Measurements from ENCODE around the gene SUN5.
"Not testable (repeated sequence)": the region's sequence is repeated elsewhere in the genome, so short reads cannot be mapped to it uniquely, and the experiment has no call there.

The SUN5 gene

GRCh38 chr20:33004141-33004751, at the start of gene SUN5:
Gene SUN5, minus strand, starts transcription at chr20:33004433. Its CDS starts 93 bp downstream, at chr20:33004340.
- in situ Hi-C loops (cut with MboI; ENCODE audit: low sequenced_read_pairs): no loop called here

GRCh38 chr20:33053291-33054106, 49.3 kb upstream of the SUN5 start, which contains the start of gene BPIFB3:
Gene BPIFB3, plus strand, starts transcription at chr20:33053903. Its CDS starts 1,533 bp downstream, at chr20:33055436.
- in situ Hi-C loops (cut with MboI; ENCODE audit: low sequenced_read_pairs): no loop called here

DNA sequence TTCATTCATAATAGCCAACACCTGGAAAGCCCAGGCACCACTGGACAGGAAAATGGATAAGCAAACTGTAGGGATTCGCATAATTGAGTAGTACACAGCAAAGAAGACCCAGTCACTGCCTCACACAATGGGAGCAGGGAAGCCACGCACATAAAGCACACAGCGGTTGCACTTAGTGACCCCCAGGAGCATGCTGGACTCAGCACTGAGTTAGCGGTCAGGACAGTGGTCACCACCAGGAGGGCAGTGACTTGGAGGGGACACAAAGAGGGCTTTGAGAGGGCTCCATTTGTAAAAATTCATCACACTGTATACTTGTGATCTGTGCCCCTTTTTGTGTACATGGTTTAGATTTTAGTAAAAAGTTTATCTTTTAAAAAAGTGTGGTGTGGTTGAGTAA, 47.1 kb upstream of the SUN5 start:
- in situ Hi-C loops (cut with MboI; ENCODE audit: low sequenced_read_pairs): no loop called here

DNA sequence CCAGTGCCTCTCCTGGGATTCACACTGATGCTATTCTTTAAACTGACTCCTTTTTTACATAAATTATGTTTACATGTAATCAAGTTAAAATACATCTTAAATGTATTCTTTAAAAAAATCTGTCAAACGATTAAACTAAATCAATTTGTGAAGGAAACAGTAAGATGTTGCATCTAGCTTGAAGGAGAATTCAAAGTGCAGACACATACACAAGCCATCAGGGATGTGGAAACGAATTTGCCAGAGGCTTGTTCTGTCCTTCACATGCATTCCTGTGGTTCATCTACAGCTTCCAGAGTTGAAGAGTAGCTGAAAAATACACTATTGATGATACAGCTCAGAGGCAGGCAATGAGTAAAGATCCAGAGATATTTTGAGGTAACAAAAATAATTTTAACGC, 42.2 kb upstream of the SUN5 start:
- in situ Hi-C loops (cut with MboI; ENCODE audit: low sequenced_read_pairs): no loop called here

DNA sequence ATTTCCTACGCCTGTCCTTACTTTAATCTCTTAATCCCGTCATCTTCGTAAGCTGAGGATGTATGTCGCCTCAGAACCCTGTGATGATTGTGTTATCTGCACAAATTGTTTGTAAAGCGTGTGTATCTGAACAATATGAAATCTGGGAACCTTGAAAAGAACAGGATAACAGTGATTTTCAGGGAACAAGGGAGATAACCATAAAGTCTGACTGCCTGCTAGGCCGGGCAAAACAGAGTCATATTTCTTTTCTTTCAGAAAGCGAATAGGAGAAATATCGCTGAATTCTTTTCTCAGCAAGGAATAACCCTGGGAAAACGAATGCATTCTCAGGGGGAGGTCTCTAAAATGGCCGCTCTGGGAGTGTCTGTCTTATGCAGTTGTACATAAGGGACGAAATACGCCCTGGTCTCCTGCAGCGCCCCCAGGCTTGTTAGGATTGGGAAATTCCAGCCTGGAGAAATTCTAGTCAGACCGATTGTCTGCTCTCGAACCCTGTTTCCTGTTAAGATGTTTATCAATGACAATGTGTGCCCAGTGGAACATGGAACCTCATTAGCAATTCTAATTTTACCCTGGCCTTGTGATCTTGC, 41.0 kb upstream of the SUN5 start:
- in situ Hi-C loops (cut with MboI; ENCODE audit: low sequenced_read_pairs): not testable (repeated sequence)

DNA sequence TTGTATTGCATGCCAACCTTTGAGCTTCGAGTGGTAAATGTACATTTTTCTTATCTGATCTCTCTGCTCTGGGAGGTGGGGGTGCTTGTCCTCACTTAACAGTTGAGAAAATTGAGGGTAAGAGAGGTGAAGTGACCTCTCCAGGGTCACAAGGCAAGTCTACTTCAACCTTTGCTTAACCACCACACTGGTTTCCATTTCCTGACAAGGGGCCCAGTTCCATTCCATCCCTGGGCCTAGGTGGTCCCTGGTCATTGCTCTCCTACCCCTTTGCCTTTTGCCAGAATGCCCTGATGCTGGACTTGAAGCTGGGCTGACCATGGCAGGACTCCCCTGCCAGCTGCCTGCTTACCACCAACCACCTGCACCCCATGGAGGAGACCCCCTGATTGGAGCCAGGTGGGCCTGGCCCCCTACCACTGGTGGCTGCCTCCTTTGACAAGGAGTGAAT, 39.5 kb upstream of the SUN5 start:
- in situ Hi-C loops (cut with MboI; ENCODE audit: low sequenced_read_pairs): no loop called here

DNA sequence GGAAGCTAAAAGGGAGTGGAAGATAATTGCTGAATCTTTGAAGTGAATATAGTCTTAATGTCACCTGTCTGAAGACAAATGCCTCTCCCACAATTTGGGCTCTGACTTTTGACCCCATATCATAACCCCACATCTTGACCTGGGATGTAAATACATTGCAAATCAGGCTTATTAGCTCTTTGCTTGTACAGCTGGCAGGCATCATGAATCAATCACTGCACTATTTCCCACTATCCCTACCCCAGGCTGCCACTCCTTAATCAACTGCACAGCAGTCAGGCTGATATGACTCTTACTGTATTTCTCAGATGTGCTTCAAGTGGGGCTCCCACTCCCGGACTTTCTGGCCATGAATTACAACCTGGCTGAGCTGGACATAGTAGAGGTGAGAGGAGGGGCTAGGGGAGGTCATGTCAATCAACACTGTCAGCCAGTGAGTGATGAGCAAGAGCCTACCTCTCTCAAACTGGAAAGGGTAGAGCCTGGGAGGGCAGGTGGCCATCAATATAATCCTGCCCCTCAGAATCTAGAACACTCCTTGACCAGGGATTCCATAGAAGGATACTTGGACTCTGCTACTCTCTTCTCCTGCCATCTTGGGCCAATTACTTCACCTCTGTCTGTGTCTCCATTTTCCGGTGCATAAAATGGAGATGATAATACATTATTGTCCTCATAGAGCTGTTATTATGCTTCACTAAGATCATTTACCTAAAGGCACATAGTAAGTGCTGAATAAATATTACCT, 38.9 kb upstream of the SUN5 start:
- in situ Hi-C loops (cut with MboI; ENCODE audit: low sequenced_read_pairs): no loop called here

GRCh38 chr20:33042430-33042829, 38.2 kb upstream of the SUN5 start:
- in situ Hi-C loops (cut with MboI; ENCODE audit: low sequenced_read_pairs): no loop called here

- in situ Hi-C loops (cut with MboI; ENCODE audit: low sequenced_read_pairs): no loop called here
These were observed 34.0 kb upstream of the SUN5 start for GRCh38 chr20:33038243-33038642.

DNA sequence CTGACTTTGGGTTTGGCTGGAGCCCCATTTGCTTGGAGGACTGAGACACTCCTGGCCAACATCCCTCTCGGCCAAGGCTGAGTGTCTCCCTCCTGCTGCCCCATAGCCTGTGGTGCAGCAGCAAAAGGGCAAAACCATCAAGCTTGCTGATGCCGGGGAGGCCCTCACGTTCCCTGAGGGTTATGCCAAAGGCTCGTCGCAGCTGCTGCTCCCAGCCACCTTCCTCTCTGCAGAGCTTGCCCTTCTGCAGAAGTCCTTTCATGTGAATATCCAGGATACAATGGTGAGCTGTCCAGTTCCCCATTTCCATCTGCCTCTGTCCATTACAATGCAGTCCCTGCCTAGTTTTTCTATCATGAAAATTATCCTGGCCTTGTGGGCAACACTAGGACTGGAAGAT, 33.2 kb upstream of the SUN5 start:
- in situ Hi-C loops (cut with MboI; ENCODE audit: low sequenced_read_pairs): no loop called here

DNA sequence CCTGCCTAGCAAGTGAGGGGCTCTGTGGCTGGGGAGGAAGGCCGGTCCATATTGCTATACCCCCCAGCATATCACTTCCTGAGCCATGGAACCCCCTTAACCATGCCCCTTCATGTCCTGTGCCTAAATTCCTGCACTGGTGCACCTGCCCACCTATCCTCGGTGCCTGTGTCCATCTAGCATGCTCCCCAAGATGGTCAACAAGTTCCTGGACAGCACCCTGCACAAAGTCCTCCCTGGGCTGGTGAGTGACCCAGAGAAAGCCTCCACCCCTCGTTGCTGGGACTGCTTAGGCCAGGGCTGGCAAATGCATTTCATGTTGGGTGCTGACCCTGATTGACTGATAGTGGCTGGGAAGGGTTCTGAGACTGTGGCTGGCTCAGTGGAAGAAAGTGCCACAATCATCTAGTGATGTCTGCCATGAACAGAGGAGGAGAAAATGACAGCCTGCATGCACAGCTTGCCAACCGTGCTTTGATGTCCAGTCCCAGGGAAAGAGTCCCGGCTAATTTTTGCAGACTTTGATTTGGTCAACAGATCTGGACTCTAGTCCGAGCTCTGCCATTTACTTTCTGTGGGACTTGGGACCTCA, 30.8 kb upstream of the SUN5 start:
- in situ Hi-C loops (cut with MboI; ENCODE audit: low sequenced_read_pairs): no loop called here

DNA sequence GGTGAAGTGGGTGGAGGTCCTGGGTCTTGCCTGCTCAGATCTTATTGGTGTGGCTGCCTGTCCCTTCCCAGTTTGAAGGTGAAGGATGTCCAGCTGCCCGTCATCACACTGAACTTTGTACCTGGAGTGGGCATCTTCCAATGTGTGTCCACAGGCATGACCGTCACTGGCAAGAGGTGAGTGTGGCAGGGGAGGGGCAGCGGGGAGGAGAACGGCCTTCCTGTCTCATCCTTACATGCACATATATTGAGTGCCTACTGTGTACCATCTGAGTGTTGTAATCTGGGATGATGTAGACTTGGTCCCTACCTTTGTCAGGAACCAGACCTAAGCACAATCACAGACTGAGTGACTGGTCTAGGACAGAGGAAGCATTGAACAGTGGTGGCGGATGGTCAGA, 29.9 kb upstream of the SUN5 start:
- in situ Hi-C loops (cut with MboI; ENCODE audit: low sequenced_read_pairs): no loop called here

GRCh38 chr20:33033381-33033780, 29.1 kb upstream of the SUN5 start:
- in situ Hi-C loops (cut with MboI; ENCODE audit: low sequenced_read_pairs): no loop called here

- in situ Hi-C loops (cut with MboI; ENCODE audit: low sequenced_read_pairs): no loop called here
These were observed 28.3 kb upstream of the SUN5 start for GRCh38 chr20:33032555-33032954.

GRCh38 chr20:33031531-33031930, 27.3 kb upstream of the SUN5 start, which contains the start of gene BPIFB6:
Gene BPIFB6, plus strand, starts transcription at chr20:33031648. Its CDS starts 0 bp downstream, at chr20:33031648.
- in situ Hi-C loops (cut with MboI; ENCODE audit: low sequenced_read_pairs): no loop called here

DNA sequence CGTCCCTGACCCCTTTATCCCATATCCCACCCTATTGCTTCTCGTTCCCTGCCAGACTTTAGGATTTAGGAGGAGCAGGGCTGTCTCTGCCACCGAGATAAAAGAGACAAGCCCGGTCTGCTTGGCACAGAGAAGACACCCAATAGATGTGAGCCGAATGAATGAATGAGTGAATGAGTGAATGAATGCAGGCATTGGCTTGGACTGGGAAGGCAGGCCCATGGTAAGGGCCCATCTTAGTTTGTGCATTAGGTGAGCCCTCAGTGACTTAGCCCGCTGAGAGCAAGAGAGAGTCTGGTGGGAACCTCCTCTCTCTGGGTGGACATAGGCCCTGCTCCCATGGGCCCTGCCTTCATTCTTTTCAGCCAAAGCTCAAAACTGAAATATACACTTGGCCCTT, 26.3 kb upstream of the SUN5 start:
- in situ Hi-C loops (cut with MboI; ENCODE audit: low sequenced_read_pairs): no loop called here

- in situ Hi-C loops (cut with MboI; ENCODE audit: low sequenced_read_pairs): no loop called here
These were observed 25.8 kb upstream of the SUN5 start for GRCh38 chr20:33030076-33030475.

DNA sequence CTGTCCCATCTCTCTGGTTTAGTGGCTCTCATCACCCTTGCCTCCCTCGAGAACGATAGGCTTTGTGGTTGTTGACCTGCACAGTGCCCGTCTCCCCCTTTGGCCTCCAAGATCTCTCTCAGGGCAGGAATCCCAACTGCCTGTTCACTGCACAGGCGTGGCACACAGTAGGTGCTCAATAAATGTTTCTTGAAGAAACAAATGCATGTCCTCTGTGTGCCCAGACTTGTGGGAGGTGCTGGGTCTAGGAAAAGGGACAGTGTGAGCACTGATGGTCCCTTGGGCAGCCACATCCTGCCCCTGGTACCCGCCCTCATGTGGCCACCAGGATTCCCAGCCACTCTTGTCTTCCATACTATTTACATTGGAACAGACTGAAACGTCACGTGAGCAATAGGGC, 24.6 kb upstream of the SUN5 start:
- in situ Hi-C loops (cut with MboI; ENCODE audit: low sequenced_read_pairs): no loop called here

DNA sequence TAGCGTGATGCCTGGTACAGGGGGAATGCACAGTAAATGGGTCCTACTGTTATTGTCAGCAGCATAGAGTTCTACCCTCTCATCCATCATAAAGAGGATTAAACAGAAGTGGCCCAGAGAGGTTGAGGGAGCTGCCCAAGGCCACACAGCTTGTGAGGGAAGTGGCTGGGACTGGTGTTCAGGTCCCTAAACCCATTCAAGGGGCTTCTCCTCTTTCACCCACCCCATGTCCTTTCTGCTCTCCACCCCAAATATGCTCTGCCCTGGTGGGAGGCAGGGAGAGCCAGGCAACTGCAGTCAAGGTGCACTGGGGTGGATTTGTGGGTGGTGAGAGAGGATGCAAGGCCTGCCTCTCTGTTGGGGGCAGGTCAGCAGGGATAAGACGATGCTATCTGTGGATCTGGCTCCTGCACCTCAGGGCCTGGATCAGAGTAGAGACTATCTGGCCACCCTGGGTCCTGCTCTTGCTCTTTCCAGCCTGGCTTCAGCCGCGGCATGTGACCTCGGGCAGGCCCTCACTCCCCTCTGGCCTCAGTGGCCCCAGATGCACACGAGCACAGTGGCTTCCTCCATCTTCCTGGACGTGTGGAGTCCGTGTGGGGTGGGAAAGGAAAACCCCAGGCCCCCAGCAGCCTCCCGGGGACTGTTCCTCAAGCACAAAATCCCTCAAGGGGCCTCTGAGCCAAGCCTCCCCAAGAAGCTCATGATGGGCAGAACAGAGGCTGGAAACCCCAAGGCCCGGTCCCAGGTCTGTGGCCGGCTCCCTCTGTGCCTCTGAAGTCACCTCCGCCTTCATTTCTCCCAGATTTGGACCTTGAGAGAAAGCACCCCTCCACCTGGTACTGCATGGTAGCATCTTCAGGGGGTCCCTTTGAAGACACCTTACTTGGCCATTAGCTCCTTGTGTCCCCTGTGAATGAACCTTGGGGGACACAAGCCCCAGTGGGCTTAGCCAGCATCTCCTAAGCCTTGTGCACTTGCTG, 23.8 kb upstream of the SUN5 start:
- in situ Hi-C loops (cut with MboI; ENCODE audit: low sequenced_read_pairs): no loop called here
